ENCODE data around the gene MAP7D1. TPM values are rescaled to one million over a fixed set of nuclear protein-coding genes. Genes with fewer than 3 reads are reported as not detected.
"Not testable (repeated sequence)": the region's sequence is repeated elsewhere in the genome, so short reads cannot be mapped to it uniquely, and the experiment has no call there.

Gene MAP7D1
- total RNA-seq, 6 experiments from 2014 or later, result 202 to 234 (median 210) TPM

GRCh38 chr1:36223381-36223995 lies 67.5 kb downstream of the MAP7D1 start:
- DNase-seq, result peak; percentile 65
- Mint-ChIP-seq H3K36me3 (ENCODE audit: low read depth) (peaks cover 28% of the 10 kb centered on the region), H3K27ac (peak overlapping the region; percentile 100), H3K4me1 (ENCODE audit: low read depth) (peaks cover 32% of the 10 kb centered on the region), H3K4me3 (peak overlapping the region; percentile 99), H3K9me3 (no peaks in the 10 kb centered on the region), H3K27me3 (ENCODE audit: insufficient read depth) (peaks cover 4% of the 10 kb centered on the region)
- TF ChIP-seq, protein P1, sequence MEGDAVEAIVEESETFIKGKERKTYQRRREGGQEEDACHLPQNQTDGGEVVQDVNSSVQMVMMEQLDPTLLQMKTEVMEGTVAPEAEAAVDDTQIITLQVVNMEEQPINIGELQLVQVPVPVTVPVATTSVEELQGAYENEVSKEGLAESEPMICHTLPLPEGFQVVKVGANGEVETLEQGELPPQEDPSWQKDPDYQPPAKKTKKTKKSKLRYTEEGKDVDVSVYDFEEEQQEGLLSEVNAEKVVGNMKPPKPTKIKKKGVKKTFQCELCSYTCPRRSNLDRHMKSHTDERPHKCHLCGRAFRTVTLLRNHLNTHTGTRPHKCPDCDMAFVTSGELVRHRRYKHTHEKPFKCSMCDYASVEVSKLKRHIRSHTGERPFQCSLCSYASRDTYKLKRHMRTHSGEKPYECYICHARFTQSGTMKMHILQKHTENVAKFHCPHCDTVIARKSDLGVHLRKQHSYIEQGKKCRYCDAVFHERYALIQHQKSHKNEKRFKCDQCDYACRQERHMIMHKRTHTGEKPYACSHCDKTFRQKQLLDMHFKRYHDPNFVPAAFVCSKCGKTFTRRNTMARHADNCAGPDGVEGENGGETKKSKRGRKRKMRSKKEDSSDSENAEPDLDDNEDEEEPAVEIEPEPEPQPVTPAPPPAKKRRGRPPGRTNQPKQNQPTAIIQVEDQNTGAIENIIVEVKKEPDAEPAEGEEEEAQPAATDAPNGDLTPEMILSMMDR (IDR thresholded peaks at IDR 0.05), result no peak

DNA sequence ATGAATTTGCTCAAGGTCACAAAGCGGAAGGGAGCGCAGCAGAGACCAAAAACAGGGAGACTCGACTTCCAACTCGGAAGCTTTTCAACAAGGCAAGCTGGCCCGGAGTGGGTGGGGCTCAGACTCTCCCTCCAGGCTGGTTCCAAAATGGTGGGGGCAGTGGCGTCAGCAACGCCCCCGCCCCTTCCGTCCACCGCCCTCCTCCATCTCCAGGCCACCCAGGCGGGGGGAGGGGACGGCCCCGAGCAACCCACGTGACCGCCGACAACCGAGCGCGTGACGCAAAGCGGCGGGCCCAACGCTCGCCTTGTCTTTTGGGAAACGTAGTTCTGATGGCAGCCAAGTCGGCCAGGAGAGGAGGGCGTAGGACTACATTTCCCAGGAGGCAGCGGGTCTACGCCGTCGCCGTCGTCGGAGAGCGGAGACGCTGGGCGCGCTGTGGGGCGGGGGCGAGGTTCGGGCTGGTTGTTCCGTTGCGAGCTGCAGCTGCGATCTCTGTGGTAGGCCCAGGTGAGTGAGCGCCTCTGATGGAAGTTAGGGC lies 68.1 kb downstream of the MAP7D1 start, which contains the start of gene THRAP3:
THRAP3 (plus strand) TSS at position 448 of the 541 bp plus-strand sequence. CDS start 58,121 bp downstream, outside the sequence.
- Mint-ChIP-seq H3K27ac (peak within 1 kb of the TSS; percentile 100), H3K9me3 (no peaks in the 10 kb centered on the region), H3K4me3 (peak within 1 kb of the TSS; percentile 99), H3K27me3 (ENCODE audit: insufficient read depth) (peaks cover 4% of the 10 kb centered on the region), H3K4me1 (ENCODE audit: low read depth) (peaks cover 32% of the 10 kb centered on the region), H3K36me3 (ENCODE audit: low read depth) (peaks cover 28% of the 10 kb centered on the region)
- TF ChIP-seq, protein P1 (IDR thresholded peaks at IDR 0.05), result no peak
- peak; percentile 99 for DNase-seq

GRCh38 chr1:36224537-36225282 lies 68.8 kb downstream of the MAP7D1 start:
- peak overlapping the region; percentile 100 for H3K27ac Mint-ChIP-seq
- peaks cover 32% of the 10 kb centered on the region for H3K4me1 Mint-ChIP-seq (ENCODE audit: low read depth)
- no peaks in the 10 kb centered on the region for H3K9me3 Mint-ChIP-seq
- peak; percentile 93 for DNase-seq
- TF ChIP-seq, protein P1 (IDR thresholded peaks at IDR 0.05), result peak; percentile 77
- H3K36me3 Mint-ChIP-seq (ENCODE audit: low read depth), result peaks cover 28% of the 10 kb centered on the region
- H3K27me3 Mint-ChIP-seq (ENCODE audit: insufficient read depth), result peaks cover 4% of the 10 kb centered on the region
- H3K4me3 Mint-ChIP-seq, result peak overlapping the region; percentile 99

- Mint-ChIP-seq H3K4me3 (peak overlapping the region; percentile 99), H3K4me1 (ENCODE audit: low read depth) (peaks cover 32% of the 10 kb centered on the region), H3K9me3 (no peaks in the 10 kb centered on the region), H3K27ac (peak overlapping the region; percentile 100), H3K27me3 (ENCODE audit: insufficient read depth) (peaks cover 4% of the 10 kb centered on the region), H3K36me3 (ENCODE audit: low read depth) (peaks cover 28% of the 10 kb centered on the region)
- TF ChIP-seq, protein P1 (IDR thresholded peaks at IDR 0.05), result no peak
- DNase-seq, result no peak
Observed at GRCh38 chr1:36225283-36225899, 69.4 kb downstream of the MAP7D1 start.

- H3K4me1 Mint-ChIP-seq (ENCODE audit: low read depth), result peaks cover 39% of the 10 kb centered on the region
- not testable (repeated sequence) for H3K27ac Mint-ChIP-seq; H3K4me3 Mint-ChIP-seq; DNase-seq; H3K27me3 Mint-ChIP-seq (ENCODE audit: insufficient read depth); H3K9me3 Mint-ChIP-seq
- peaks cover 27% of the 10 kb centered on the region for H3K36me3 Mint-ChIP-seq (ENCODE audit: low read depth)
Observed at GRCh38 chr1:36230279-36230678, 74.3 kb downstream of the MAP7D1 start.

Other genes starting within 250 kb of the MAP7D1 start
- gene AGO3, start 225.1 kb upstream of the MAP7D1 start, total RNA-seq (2021; fragmentation: NEBNext Ultra II Directional; extraction: Animal tissue kit (Norgen Biotek cat#: 25700)), result 10 to 100 TPM; 18.3 to 24.0 (median 21.4) TPM
- not detected for gene TEKT2, start 72.1 kb upstream of the MAP7D1 start, total RNA-seq (2021; fragmentation: NEBNext Ultra II Directional; extraction: Animal tissue kit (Norgen Biotek cat#: 25700))
- gene ADPRS, start 67.3 kb upstream of the MAP7D1 start, total RNA-seq (2021; fragmentation: NEBNext Ultra II Directional; extraction: Animal tissue kit (Norgen Biotek cat#: 25700)), result 10 to 100 TPM; 24.4 to 30.9 (median 27.0) TPM
- gene COL8A2, start 30.9 kb upstream of the MAP7D1 start, total RNA-seq (2021; fragmentation: NEBNext Ultra II Directional; extraction: Animal tissue kit (Norgen Biotek cat#: 25700)), result 1 to 10 TPM; 1.9 to 6.4 (median 2.4) TPM
- 10 to 100 TPM; 76.6 to 93.4 (median 78.6) TPM for gene TRAPPC3, start 6.7 kb upstream of the MAP7D1 start, total RNA-seq (2021; fragmentation: NEBNext Ultra II Directional; extraction: Animal tissue kit (Norgen Biotek cat#: 25700))
- gene THRAP3, start 68.3 kb downstream of the MAP7D1 start, total RNA-seq (2021; fragmentation: NEBNext Ultra II Directional; extraction: Animal tissue kit (Norgen Biotek cat#: 25700)), result 100 to 1,000 TPM; 116 to 126 (median 121) TPM
- gene SH3D21, start 150.2 kb downstream of the MAP7D1 start, total RNA-seq (2021; fragmentation: NEBNext Ultra II Directional; extraction: Animal tissue kit (Norgen Biotek cat#: 25700)), result 1 to 10 TPM; 2.7 to 5.3 (median 2.9) TPM
- 100 to 1,000 TPM; 152 to 206 (median 155) TPM for gene EVA1B, start 167.5 kb downstream of the MAP7D1 start, total RNA-seq (2021; fragmentation: NEBNext Ultra II Directional; extraction: Animal tissue kit (Norgen Biotek cat#: 25700))
- 10 to 100 TPM; 24.1 to 26.5 (median 25.1) TPM for gene STK40, start 229.8 kb downstream of the MAP7D1 start, total RNA-seq (2021; fragmentation: NEBNext Ultra II Directional; extraction: Animal tissue kit (Norgen Biotek cat#: 25700))
- 10 to 100 TPM; 44.6 to 58.7 (median 49.6) TPM for gene LSM10, start 241.7 kb downstream of the MAP7D1 start, total RNA-seq (2021; fragmentation: NEBNext Ultra II Directional; extraction: Animal tissue kit (Norgen Biotek cat#: 25700))